Epithelial cell of prostate (primary cell): ENCODE measurements around the gene TCEAL4.
A peak's percentile ranks its signal among the peaks of the same experiment; 100 is the strongest.

ENCODE experiments used
- DNase-seq: peaks from one replicate; pipeline ENCODE4 v3.0.0-alpha.2; 2011; ENCODE audit warnings: low read depth, low spot score
- H3K27ac ChIP-seq: fragments of 450-650 bp; 2 replicates; pipeline ENCODE4 v1.5.1; 2017; ENCODE audit warnings: mild to moderate bottlenecking

Gene TCEAL4

GRCh38 chrX:103585411-103586313 is at the start of gene TCEAL4:
TSS of gene TCEAL4 (plus strand) at chrX:103585515. CDS start at chrX:103586676, 1,161 bp downstream.
- no peak for DNase-seq

DNA sequence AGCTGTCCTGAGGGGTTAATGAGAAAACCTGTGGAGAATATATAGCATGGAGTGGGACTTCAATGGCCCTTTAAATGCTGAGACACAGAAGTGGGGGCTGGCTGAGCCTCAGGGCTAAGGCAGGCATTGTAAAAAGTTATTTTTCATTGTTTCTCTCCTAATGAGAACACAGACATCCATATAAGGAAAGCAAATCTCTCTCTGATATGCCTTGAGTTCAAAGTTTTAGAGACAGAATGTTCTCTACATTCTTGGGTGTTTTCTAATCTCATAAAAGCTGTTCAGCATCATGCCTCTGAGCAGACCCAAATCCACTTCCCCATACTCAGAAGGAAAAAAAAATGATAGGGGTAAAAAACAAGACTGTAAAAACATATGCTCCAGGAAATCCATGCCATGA is 49.2 kb upstream of the TCEAL4 start:
- no peak for DNase-seq
- H3K27ac ChIP-seq, result no peak overlapping the region

More at GRCh38 chrX:103585411-103586313, at the start of gene TCEAL4:
- peak within 1 kb of the TSS; percentile 37 for H3K27ac ChIP-seq

- DNase-seq, result no peak
Measured at GRCh38 chrX:103536732-103537131, 48.6 kb upstream of the TCEAL4 start.

GRCh38 chrX:103537871-103538387 is 47.4 kb upstream of the TCEAL4 start:
- H3K27ac ChIP-seq, result peak overlapping the region; percentile 71
- DNase-seq, result no peak

More at GRCh38 chrX:103536732-103537131, 48.6 kb upstream of the TCEAL4 start:
- H3K27ac ChIP-seq, result no peak overlapping the region

DNA sequence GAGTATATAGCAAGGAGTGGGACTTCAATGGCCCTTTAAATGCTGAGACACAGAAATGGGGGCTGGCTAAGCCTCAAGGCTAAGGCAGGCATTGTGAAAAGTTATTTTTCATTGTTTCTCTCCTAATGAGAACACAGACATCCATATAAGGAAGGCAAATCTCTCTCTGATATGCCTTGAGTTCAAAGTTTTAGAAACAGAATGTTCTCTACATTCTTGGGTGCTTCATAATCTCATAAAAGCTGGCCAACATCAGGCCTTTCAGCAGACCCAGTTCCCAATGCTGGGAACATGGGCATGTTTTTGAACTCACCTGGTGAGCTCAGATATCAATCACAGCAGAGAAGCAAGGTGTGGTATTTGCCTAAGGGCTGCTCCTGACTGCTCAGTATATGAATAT is 46.6 kb upstream of the TCEAL4 start:
- peak overlapping the region; percentile 71 for H3K27ac ChIP-seq
- peak; percentile 10 for DNase-seq

- DNase-seq, result no peak
- peak overlapping the region; percentile 71 for H3K27ac ChIP-seq
Measured at GRCh38 chrX:103539695-103540094, 45.6 kb upstream of the TCEAL4 start.

DNA sequence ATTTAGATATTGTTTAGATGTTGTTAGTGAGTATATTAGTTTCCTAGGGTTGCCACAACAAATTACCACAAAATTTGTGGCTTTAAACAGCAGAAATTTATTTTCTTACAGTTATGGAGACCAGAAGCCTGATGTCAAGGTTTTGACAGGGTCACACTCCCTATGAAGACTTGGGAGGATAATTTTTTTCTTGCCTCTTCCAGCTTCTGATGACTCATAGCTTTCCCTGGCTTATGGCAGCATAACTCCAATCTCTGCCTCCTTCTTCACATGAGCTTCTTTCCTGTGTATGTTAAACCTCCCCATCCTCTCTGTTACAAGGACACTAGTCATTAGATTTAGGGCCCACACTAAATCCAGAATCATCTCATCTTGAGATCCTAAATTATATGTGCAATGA is 45.2 kb upstream of the TCEAL4 start:
- H3K27ac ChIP-seq, result peak overlapping the region; percentile 71
- no peak for DNase-seq

DNA sequence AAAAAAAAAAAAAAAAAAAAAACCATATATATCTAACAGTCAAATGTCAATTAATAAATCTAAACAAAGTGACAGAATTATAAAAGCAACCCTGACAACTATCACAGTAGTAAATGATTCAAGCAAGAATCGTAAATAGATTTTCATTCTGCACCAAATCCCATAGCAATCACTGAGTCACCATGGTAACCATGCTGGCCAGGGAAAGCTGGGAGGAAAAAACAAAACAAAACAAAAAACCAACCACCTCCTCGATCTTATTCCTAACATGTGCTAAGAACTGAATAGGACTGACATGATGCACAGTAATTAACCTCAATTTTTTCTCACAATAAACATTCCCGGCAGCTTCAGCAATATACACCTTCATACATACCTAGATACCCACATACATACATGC is 35.4 kb upstream of the TCEAL4 start:
- DNase-seq, result no peak
- H3K27ac ChIP-seq, result no peak overlapping the region

DNA sequence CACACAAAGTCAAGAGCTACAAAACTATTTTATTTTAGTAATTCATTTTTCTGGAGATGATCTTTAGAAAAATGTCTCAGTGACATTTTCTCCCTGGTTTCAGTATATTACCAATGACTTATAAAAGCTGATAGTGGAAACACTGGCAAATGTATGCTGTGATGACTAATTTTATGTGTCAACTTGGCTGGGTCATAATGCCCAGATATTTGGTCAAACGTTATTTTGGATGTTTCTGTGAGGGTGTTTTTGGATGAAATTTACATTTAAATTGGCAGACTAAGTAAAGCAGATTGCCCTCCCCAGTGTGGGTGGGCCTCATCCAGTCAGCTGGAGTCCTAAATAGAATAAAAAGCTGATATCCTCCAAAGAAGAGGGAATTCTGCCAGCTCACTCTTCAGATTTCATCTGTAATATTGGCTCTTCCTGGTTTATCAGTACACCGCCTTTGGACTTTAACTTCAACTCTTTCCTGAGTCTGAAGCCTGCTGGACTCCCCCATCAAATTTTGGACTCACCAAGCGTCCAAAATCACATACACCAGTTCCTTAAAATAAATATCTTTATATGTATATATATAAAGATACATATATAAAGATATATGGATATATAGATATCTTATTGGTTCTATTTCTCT is 34.8 kb upstream of the TCEAL4 start:
- DNase-seq, result no peak
- H3K27ac ChIP-seq, result no peak overlapping the region

GRCh38 chrX:103552236-103552635 is 33.1 kb upstream of the TCEAL4 start:
- no peak for DNase-seq

DNA sequence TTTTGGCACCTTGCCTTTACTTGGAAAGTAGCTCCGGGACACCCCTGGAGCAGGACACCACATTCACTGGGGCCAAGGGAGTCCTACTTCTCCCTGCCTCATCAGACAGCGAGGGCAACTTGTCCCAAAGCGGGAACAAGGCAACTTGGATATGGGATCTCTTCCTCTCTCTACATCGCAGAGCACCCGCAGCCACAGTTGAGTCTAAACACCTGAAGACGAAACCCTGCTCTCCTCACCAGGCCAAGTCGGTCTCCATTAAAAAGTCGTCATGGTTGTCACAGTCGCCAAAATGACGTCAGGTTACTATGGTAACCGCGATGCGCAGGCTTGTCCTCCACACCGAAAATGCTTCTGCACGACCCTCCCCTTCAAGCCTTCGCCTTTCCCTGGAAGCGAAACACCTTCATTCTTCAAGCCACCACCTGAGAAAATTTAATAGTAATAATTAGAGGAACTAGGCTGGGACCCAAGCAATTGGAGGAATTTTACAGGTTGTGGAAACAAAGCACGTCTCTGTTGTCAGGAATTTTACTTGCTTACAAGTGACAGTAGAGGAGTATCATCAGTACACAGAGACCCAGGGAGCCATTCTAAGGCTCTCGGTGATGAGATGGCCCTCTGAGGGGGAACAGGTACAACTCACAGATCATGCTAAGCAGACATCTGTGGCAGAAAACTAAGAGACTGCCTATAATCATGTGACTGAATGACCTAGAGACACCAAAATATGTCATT is 30.5 kb upstream of the TCEAL4 start:
- no peak for DNase-seq
- H3K27ac ChIP-seq, result no peak overlapping the region

More at GRCh38 chrX:103552236-103552635, 33.1 kb upstream of the TCEAL4 start:
- no peak overlapping the region for H3K27ac ChIP-seq

- DNase-seq, result no peak
- no peak overlapping the region for H3K27ac ChIP-seq
Measured at GRCh38 chrX:103556963-103557612, 28.2 kb upstream of the TCEAL4 start.

- no peak for DNase-seq
- H3K27ac ChIP-seq, result no peak overlapping the region
Measured at GRCh38 chrX:103560256-103560655, 25.1 kb upstream of the TCEAL4 start.

DNA sequence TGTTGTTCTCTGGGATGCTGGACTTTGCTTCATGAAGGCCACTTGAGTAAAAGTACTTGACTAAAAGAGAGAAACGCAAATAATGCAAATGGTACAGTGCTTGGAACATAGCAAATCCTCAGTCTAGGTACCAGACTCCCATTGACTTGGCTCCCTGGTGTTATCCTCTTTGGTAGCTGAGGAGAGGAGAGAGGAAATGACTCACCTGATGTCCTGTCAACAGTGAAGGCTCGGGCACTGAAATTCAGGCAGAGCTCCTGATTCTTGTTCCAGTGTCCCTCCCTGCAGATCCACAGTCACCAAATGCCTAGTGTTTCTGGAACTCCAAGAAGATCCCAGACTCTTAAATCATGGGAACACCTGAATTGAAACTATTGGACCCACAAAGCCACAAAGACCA is 22.5 kb upstream of the TCEAL4 start:
- no peak overlapping the region for H3K27ac ChIP-seq

GRCh38 chrX:103565197-103565596 is 20.1 kb upstream of the TCEAL4 start:
- no peak for DNase-seq
- no peak overlapping the region for H3K27ac ChIP-seq

More for the DNA sequence above, 22.5 kb upstream of the TCEAL4 start:
- no peak for DNase-seq

DNA sequence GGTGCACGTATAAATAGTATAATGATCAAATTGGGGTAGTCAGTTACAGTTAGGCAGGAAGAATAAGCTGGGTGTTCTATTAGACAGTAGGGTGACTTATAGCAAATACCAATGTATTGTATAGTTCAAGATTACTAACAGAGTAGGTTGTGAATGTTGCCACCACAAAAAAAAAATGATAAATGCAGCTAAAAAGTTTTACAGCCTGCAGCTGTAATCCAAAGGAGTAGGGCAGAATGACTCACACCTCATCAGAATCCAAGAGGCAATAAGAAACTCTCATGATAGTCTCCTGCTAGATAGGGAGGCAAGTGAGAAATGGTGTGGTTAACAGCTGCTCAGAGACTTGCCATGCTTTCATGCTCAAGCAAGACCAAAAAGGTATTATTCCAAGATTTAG is 19.6 kb upstream of the TCEAL4 start:
- DNase-seq, result peak; percentile 14
- H3K27ac ChIP-seq, result no peak overlapping the region

- DNase-seq, result no peak
- H3K27ac ChIP-seq, result no peak overlapping the region
Measured at GRCh38 chrX:103571121-103571520, 14.2 kb upstream of the TCEAL4 start.

DNA sequence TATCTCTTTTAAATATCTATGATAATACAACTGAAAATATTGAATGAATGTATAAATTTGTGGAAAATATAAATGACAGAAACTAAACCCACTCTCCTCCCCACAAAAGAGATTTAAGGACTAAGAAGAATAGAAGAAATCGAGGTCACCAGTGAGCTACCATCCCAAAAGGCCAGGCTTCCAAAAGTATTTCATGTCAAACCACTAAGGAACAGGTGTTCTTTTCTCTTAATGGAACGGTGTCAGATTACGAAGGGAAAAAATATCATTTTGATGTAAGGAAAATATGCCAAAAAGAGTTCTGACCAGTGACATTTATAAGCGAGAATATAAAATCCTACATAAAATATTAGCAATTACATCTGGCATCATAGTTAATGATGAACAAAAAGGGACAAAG is 13.6 kb upstream of the TCEAL4 start:
- no peak overlapping the region for H3K27ac ChIP-seq
- DNase-seq, result no peak

GRCh38 chrX:103573202-103573601 is 12.1 kb upstream of the TCEAL4 start:
- H3K27ac ChIP-seq, result no peak overlapping the region

DNA sequence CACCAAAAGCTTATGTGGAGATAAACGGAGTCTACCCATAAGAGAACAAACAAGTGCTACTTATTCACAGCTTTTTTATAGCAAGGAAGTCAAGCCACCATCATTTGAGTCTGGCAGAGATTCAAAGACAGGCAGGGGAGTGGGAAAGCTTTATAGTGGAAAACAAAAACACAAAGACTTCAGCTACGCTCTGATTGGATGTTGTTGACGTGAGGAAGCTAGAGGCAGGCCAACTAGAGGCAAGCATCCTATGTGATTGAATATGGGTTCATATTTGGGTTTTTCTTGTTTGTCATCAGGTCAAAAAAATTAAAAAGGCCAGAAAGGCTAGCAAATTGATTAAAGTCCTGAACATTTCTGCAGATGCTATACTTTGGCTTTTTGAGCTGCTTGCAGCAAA is 719 bp upstream of the TCEAL4 start:
- no peak overlapping the region for H3K27ac ChIP-seq
- DNase-seq, result no peak

More at GRCh38 chrX:103573202-103573601, 12.1 kb upstream of the TCEAL4 start:
- no peak for DNase-seq
